ENCODE data around the gene MRPL12.

The MRPL12 gene

DNA sequence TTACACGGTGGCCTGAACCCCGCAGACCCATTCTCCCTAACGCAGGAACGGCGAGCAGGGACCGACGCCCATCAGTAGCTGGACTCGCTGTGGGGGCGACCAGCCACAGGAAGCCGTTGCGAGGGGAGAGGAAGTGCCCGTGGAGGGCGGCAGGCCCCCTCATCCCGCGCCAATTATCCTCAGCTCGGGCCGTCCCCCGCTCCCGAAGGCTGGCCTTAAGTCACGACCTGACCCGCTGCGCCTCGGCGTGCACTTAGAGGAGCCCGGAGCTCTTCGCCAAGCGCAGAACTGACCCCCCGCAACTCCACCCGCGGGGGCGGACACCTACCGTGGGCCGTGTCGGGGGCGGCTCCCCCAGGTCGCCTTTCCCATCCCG, 20.0 kb upstream of the MRPL12 start:
- DNase-seq, result no peak

DNA sequence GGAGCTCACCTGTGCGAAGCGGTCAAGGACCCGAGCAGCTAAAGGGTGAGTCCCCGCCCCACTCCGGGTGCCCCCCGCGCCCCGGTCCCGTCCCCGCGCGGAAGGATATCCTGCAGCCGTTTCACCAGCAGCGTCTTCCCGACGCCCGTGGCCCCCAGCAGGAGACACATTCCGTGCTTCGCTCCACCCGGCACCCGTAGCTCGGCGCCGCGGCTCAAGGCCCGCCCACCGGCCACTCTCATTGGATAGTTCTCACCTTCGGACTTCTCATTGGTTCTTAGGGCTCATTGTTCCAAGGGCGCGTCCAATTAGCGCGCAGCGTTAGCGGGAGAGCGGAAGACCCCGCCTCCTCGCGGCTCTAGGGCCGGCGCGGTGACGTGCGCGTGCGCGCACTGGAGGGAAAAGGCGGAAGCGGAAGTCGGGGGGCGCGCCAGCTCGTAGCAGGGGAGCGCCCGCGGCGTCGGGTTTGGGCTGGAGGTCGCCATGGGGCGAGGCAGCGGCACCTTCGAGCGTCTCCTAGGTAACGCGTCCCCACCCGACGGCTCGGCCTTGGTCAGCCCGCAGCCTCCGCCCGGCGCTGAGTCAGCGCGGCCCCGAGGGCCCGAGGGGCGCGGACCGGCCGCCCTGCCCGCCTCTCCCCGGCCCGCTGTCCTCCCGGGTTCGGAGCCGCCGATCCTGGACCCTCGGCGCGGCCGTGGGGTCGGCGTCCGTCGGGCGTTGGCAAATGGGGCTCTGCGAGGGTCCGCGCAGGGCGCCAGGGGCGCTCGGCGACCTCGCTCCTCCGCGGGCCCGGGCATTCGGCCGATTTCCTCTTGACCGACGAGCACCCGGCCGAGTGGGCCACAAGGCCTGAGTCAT, 19.4 kb upstream of the MRPL12 start, which contains the start of the genes ARL16 and HGS:
ARL16 (minus strand) TSS at position 214 of the 858 bp plus-strand sequence; CDS start at position 170, 44 bp downstream.
HGS (plus strand) TSS at position 428 of the 858 bp plus-strand sequence; CDS start at position 484, 56 bp downstream.
- DNase-seq, result peak; percentile 98

DNA sequence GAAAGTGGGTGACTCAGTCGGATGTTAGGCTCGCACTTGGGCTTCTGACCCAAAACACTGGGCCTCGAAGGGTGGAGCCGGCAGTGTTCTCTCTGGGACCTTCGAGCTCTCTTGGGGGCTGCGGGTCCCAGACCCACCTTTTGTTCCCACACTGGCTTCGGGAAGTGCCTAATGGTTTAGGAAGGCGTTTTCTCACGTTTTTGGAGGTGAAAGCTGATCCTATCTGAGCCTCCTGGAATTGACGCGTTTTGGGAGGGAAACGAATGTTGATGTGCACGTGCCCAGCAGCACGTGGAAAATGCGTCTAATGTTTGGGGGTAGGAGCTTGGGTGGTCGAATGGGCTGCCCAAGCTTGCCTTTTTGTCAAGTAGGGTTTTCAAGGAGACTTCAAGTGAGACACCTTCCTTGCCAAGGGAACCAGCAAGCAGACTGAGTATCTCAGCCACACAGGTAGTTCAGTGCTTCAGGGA, 18.7 kb upstream of the MRPL12 start:
- no peak for DNase-seq

DNA sequence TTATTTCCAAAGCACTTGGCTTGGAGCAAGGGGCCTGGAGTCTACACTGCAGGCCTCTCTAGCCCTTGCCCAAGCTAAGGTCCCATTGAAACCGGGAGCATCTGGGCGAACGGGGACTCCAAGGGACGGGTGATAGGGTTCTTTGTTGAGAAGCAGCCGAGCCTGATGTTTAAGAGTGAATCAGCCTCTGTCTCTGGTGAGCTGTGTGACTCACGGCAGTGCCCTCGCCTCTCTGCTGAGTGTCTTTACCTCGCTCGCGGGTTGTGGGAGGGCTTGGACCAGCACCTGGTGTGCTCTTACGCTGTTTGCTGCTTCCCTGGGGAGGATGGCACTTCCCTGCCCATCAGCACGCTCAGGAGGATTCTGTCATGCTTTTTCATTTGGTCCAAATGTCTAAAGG, 18.1 kb upstream of the MRPL12 start:
- DNase-seq, result no peak

DNA sequence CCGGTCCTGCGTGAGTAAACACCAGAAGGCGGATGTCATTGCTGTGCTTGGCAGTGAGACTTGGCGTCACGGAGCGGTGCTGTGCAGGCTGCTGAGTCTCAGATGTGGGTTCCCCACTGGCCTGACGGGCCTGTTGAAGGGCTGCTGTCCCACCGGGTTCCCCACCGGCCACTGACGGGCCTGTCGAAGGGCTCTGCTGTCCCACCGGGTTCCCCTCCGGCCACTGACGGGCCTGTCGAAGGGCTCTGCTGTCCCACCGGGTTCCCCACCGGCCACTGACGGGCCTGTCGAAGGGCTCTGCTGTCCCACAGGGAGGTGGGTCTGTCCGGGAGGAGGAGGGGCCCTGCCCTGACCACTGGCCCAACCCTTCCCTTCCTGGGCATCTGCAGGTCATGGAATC, 16.6 kb upstream of the MRPL12 start:
- DNase-seq, result no peak

DNA sequence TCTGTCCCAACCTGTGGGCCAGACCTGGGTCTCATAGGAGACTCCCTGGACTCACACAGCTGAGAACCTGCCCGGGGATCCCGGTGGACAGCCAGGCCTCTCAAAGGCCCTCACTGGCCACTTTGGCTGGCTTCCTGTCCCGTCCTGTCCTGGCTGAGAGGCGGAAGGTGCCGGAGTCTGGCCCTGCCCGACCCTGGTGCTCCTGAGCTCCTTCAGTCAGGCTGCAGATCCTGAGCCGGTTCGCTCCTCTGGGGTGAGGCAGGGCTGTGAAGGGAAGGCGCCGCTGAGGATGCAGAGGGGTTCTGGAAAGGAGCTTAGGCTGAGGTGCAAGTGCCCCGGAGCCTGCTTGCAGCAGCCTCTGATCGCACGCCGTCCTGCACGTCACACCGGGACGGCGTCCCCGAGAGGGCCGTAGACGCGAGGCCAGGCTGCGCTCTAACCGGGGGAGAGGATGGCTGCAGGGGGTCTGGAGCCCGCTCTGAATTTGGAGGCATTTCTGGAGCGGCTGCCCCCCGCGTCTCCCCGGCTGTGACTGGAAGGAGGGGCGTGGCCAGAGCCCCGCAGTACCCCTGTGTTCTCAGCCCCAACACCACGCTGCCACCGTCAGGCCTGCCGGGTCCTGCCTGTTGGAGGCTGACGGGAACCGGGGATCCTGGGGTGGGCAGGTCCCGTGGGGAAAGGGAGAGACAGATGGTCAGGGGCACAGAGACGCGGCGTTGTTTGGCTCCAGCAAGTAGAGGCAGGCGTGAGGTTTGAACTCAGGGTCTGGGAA, 15.2 kb upstream of the MRPL12 start:
- DNase-seq, result no peak

DNA sequence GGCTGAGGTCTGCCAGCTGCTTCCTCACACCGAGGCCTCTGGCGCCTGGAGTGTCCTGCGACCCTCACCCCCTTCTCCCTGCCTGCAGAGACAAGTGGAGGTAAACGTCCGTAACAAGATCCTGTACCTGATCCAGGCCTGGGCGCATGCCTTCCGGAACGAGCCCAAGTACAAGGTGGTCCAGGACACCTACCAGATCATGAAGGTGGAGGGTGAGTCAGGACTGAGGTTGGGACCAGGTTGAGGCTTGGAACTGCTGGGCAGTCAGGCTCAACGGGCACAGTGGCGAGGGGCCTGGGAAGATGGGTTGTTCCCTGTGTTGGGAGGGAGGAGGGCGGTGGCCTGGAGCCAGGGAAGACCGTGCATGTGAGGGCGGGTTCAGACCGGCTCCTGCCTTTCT, 14.6 kb upstream of the MRPL12 start:
- no peak for DNase-seq

DNA sequence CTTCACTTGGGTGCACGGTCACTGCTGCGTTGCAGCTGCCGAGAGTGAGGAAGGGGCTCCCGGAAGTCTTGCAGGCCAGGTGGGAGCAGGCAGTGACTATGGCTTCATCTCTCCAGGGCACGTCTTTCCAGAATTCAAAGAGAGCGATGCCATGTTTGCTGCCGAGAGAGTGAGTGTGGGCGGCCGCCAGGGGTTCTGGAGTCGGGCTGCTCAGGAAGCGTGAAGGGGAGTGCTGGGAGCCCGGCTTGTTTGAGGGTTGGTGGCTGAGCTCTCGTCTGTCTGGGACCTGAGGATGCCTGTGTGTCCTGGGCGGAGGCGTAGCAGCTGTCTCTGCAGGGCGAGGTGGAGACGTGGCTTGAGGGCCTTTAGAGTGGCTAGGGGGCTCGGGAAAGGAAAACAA, 13.1 kb upstream of the MRPL12 start:
- no peak for DNase-seq

DNA sequence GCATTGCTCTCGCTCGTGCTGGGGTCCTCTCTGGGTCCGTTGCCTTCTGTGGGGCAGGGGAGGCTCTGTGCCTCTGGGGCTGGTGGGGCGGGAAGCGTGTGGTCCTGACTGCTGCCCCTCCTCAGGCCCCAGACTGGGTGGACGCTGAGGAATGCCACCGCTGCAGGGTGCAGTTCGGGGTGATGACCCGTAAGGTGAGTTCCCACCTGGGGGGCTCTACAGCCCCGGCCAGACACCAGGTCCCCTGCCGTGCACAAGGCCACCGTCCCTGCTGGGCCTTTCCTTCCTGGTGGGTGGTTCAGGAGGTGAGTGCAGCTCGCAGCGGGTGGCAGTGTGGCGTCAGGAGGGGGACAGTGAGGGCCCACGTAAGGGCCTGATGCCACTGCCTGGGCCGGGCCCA, 12.6 kb upstream of the MRPL12 start:
- no peak for DNase-seq

DNA sequence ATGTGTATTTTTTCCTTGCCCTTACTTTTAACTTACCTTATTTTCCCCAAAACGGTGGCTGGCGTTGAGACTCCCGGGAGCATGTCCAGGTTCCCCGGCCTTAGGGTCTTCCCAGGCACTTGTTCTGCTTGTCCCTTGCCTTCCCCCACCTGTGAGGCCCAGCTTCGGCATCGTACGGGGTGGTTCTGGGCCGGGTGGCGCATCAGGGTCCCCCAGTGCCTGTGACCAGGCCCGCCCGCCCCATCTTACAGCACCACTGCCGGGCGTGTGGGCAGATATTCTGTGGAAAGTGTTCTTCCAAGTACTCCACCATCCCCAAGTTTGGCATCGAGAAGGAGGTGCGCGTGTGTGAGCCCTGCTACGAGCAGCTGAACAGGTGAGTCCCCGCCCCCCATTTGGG, 12.0 kb upstream of the MRPL12 start:
- DNase-seq, result no peak

DNA sequence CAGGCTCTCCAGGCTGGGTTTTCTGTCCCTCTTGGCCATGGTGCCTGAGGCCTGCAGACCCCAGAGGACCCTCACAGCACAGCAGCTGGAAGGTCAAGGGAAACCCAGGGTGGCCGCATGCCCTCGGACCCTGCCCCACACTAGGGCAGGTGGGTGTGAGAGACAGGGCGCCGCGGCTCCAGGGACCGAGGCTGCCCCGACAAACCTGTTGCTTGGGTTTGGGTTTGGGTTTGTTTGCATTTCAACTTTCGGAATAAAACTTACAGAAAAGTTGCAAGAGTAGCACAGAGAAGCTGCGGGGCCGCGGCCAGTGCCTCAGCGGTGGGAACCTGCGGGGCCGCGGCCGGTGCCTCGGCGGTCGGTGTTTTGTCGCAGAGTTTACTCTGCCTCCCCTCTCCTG, 11.6 kb upstream of the MRPL12 start:
- no peak for DNase-seq

DNA sequence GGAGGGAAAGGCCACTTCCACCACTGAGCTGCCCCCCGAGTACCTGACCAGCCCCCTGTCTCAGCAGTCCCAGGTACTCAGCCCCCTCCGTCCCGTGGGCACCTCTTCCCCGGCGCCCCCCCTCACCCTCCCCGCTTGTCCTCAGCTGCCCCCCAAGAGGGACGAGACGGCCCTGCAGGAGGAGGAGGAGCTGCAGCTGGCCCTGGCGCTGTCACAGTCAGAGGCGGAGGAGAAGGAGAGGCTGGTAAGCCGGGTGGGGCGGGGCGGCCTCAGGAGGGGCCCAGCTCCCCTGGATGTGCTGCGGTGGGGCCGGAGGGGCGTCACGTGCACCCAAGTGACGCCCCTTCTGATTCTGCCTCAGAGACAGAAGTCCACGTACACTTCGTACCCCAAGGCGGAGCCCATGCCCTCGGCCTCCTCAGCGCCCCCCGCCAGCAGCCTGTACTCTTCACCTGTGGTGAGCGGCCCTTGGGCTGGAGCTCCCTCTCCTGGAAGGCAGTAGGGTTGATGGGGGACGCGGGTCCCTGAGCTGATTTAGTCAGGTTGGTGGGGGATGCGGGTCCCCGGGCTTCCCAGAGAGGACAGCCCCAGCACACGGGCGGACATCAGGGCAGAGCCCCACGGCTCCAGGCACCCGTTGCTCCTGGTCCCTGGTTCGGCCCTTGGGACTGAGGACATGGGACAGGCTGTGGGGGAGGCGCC, 9.5 kb upstream of the MRPL12 start:
- no peak for DNase-seq

DNA sequence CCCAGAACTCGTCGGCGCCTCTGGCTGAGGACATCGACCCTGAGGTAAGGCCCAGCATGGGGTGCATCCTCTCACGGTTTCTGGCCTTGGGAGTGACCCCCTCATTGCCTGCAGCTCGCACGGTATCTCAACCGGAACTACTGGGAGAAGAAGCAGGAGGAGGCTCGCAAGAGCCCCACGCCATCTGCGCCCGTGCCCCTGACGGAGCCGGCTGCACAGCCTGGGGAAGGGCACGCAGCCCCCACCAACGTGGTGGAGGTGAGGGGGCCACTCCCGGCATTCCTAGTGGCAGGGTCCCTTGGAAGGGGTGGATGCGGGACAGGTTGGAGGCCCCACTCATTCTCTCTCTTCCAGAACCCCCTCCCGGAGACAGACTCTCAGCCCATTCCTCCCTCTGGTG, 8.4 kb upstream of the MRPL12 start:
- DNase-seq, result no peak

DNA sequence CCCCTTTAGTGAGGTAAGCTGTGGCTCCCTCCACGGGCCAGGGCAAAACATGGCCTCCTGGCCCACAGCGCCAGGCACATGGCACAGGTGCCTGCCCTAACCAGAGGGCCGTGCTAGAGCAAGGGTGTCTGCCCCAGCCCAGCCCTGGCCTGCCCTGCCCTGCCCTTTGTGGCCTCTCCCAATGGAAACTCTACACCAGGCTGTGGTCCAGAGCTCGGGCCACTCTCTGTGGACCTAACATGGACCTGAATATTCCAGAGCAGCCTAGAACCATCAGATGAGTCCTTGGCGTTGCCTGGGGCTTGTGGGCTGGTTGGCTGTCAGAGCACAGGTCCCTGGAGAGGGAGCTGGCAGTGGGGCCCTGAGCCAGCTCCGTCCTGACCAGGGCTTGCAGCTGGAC, 8.0 kb upstream of the MRPL12 start:
- DNase-seq, result no peak

DNA sequence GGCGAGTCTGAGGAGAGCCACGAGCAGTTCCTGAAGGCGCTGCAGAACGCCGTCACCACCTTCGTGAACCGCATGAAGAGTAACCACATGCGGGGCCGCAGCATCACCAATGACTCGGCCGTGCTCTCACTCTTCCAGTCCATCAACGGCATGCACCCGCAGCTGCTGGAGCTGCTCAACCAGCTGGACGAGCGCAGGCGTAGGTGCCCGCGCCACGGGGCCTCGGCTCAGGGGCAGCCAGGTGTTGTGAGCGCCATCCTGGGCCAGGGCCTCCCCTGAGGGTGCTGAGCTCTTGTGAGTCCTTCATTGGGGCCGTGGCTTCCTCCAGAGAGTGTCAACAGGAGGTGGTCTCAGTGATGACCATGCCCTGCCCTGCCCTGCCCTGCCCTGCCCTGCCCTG, 7.4 kb upstream of the MRPL12 start:
- DNase-seq, result no peak

DNA sequence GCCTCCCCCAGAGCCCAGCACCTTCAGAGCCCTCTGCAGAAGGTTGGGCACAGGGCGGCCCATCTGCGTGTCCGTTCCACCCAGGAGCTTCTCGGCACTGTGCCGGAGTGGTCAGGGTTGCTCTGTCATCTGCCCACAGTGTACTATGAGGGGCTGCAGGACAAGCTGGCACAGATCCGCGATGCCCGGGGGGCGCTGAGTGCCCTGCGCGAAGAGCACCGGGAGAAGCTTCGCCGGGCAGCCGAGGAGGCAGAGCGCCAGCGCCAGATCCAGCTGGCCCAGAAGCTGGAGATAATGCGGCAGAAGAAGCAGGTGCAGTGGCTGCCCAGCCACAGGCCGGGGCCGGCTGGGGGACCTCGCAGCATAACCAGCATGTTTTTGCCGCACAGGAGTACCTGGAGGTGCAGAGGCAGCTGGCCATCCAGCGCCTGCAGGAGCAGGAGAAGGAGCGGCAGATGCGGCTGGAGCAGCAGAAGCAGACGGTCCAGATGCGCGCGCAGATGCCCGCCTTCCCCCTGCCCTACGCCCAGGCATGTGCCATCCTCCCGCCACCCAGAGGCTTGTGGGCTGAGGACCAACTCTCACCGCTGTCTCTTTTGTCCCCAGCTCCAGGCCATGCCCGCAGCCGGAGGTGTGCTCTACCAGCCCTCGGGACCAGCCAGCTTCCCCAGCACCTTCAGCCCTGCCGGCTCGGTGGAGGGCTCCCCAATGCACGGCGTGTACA, 6.8 kb upstream of the MRPL12 start:
- DNase-seq, result no peak

DNA sequence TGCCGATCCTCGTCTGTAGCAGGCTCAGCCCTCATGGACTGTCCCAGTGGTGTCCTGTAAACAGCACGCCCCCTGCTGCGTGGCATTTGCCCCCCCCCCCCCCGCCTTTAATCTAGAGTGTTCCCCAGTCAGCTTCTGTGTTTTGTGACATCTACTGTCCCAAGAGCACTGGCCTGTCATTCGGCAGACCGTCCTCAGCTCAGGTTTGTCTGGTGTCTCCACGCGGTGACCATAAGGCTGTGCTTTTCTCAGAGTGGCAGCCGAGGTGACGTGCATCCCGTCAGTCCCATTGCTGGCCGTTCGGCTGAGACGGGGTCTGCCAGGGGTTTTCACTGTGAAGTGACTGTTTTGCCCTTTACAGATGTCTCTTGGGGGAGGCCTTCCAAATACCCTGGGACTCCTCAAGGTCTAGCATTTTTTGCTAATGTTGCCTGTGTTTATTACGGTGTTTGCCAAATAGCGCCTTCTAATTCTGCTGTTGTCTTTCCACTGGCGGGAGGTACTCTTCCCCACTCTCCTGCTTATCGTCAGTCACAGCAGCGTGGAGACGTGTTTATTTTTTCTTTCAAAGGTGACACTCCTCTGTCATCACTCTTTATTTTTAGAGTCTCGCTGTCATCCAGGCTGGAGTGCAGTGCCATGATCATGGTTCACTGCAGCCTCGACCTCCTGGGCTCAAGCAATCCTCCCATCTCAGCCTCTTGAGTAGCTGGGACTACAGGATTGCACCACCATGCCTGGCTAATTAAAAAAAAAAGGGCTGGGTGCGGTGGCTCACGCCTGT, 5.7 kb upstream of the MRPL12 start:
- no peak for DNase-seq

DNA sequence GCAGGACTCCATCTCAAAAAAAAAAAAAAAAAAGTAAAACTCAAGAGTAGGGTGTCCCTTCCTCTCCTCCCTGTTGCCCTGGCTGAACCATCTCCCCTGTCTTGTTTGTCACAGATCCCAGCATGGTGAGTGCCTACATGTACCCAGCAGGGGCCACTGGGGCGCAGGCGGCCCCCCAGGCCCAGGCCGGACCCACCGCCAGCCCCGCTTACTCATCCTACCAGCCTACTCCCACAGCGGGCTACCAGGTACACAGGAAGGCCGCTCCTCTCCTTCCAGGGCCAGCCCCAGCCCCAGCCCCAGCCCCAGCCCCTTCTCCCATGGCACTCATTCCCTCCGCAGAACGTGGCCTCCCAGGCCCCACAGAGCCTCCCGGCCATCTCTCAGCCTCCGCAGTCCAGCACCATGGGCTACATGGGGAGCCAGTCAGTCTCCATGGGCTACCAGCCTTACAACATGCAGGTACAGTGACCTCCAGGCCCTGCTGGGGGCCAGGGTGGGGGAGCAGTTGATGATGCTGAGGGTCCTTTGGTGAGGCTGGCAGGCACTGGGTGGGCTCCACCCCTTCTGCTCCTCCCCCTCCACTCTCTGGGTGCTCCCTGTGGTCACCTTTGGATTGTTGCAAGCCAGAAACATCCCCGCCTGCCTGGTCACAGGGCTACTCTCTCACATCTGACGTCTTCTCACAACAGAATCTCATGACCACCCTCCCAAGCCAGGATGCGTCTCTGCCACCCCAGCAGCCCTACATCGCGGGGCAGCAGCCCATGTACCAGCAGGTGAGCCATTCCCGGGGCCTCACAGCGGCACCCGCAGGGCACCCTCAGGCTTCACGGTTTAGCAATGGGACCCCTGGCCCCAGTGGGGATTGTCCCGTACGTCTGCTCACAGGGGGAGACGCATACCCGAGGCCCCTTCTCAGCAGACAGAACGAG, 2.5 kb upstream of the MRPL12 start:
- no peak for DNase-seq

DNA sequence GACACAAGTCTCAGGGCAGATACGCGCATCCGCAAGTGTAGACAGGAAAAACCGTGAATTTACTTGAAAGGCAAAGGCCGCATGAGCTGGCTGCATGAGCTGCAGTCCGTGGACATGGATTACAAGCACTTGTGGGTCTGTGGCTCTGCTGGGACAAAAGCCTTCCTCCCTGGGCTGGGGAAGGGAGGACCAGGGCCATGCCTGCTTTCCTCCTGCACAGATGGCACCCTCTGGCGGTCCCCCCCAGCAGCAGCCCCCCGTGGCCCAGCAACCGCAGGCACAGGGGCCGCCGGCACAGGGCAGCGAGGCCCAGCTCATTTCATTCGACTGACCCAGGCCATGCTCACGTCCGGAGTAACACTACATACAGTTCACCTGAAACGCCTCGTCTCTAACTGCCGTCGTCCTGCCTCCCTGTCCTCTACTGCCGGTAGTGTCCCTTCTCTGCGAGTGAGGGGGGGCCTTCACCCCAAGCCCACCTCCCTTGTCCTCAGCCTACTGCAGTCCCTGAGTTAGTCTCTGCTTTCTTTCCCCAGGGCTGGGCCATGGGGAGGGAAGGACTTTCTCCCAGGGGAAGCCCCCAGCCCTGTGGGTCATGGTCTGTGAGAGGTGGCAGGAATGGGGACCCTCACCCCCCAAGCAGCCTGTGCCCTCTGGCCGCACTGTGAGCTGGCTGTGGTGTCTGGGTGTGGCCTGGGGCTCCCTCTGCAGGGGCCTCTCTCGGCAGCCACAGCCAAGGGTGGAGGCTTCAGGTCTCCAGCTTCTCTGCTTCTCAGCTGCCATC, 1.7 kb upstream of the MRPL12 start:
- no peak for DNase-seq
